ENCODE results near the gene DSCAM.
"Not testable (repeated sequence)": the region's sequence is repeated elsewhere in the genome, so short reads cannot be mapped to it uniquely, and the experiment has no call there.

DSCAM gene

DNA sequence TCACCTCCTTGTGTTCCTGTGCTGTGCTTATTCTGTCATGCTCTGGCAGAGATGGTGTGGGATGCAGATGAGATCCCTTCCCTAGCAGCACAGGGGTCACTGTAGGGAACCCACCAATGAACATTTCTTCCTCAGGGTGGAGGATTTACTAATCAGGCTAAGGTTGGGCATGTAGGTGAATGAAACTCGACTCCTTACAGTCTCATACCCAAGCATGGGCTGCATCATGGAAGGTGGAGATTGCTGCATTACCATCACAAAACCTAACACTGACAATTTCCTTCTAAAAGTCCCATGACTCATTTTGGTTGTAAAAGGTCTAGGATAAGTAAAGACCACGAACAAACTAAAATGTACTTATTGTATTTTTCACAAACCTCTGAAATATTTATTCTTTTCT lies 399.9 kb downstream of the DSCAM start:
- no peaks in the 10 kb centered on the region for H4K20me1 ChIP-seq (ENCODE audit: low read depth, low read length)
- H3K9ac ChIP-seq (ENCODE audit: low read length) = no peak overlapping the region
- TF ChIP-seq, protein P1, sequence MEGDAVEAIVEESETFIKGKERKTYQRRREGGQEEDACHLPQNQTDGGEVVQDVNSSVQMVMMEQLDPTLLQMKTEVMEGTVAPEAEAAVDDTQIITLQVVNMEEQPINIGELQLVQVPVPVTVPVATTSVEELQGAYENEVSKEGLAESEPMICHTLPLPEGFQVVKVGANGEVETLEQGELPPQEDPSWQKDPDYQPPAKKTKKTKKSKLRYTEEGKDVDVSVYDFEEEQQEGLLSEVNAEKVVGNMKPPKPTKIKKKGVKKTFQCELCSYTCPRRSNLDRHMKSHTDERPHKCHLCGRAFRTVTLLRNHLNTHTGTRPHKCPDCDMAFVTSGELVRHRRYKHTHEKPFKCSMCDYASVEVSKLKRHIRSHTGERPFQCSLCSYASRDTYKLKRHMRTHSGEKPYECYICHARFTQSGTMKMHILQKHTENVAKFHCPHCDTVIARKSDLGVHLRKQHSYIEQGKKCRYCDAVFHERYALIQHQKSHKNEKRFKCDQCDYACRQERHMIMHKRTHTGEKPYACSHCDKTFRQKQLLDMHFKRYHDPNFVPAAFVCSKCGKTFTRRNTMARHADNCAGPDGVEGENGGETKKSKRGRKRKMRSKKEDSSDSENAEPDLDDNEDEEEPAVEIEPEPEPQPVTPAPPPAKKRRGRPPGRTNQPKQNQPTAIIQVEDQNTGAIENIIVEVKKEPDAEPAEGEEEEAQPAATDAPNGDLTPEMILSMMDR (IDR thresholded peaks at IDR 0.05; ENCODE audit: insufficient read depth, low read length, poor library complexity, severe bottlenecking) = no peak
- no peak for TF ChIP-seq EZH2phosphoT487 (conservative IDR thresholded peaks at IDR 0.05; ENCODE audit: low read length)
- H3K27me3 ChIP-seq (ENCODE audit: low read length) = no peaks in the 10 kb centered on the region
- H2AFZ ChIP-seq (ENCODE audit: low read depth, low read length, severe bottlenecking) = no peak overlapping the region
- H3K36me3 ChIP-seq (ENCODE audit: low read length) = no peaks in the 10 kb centered on the region
- H3K9me2 ChIP-seq (replicated peaks; ENCODE audit: insufficient read depth, low read length) = no peaks in the 10 kb centered on the region
- H3K9me3 ChIP-seq (ENCODE audit: insufficient read depth, low read length) = no peaks in the 10 kb centered on the region; the same call in 1 of the 2 replicates
- H3K4me3 ChIP-seq (ENCODE audit: insufficient read depth, low read length, poor library complexity, severe bottlenecking) = no peak overlapping the region
- H3K4me2 ChIP-seq (ENCODE audit: low read depth, low read length, poor library complexity, severe bottlenecking) = no peak overlapping the region
- H3F3A ChIP-seq (ENCODE audit: insufficient read depth) = no peaks in the 10 kb centered on the region
- H3K27ac ChIP-seq (ENCODE audit: low read depth, low read length) = no peak overlapping the region
- no peaks in the 10 kb centered on the region for H3K79me2 ChIP-seq (ENCODE audit: insufficient read depth, low read length)

DNA sequence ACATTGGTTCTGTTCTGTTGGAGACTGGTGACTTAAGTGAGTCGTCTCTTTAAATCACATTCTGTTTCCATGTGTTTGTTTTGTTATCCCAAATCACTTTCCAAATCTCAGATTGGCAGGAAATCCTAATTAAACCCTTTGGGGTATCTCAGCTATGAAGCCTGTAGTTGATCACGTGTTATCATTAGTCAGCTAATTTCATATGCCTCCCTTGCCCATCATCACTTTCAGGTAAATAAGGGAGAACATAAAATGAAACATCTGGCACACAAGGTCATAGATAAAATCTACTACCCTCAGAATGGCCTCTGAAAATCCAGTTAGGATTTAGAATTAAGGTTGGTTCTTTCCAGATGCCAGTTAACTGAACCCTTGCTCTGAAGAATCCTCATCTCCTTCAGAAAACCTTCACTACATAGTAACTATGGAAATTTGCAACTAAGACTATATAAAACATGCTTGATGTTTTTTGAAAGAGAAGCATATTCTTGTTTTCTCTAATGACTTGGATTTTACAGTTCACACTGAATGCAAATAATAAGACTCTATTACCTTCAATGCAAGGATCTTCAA lies 401.5 kb downstream of the DSCAM start:
- H4K20me1 ChIP-seq (ENCODE audit: low read depth, low read length) = no peaks in the 10 kb centered on the region
- no peaks in the 10 kb centered on the region for H3K36me3 ChIP-seq (ENCODE audit: low read length)
- no peaks in the 10 kb centered on the region for H3F3A ChIP-seq (ENCODE audit: insufficient read depth)
- no peak overlapping the region for H3K4me3 ChIP-seq (ENCODE audit: insufficient read depth, low read length, poor library complexity, severe bottlenecking)
- no peak overlapping the region for H3K4me2 ChIP-seq (ENCODE audit: low read depth, low read length, poor library complexity, severe bottlenecking)
- H3K27me3 ChIP-seq (ENCODE audit: low read length) = no peaks in the 10 kb centered on the region
- no peaks in the 10 kb centered on the region for H3K9me2 ChIP-seq (replicated peaks; ENCODE audit: insufficient read depth, low read length)
- H3K79me2 ChIP-seq (ENCODE audit: insufficient read depth, low read length) = no peaks in the 10 kb centered on the region
- no peak overlapping the region for H2AFZ ChIP-seq (ENCODE audit: low read depth, low read length, severe bottlenecking)
- TF ChIP-seq, protein P1 (IDR thresholded peaks at IDR 0.05; ENCODE audit: insufficient read depth, low read length, poor library complexity, severe bottlenecking) = no peak
- TF ChIP-seq EZH2phosphoT487 (conservative IDR thresholded peaks at IDR 0.05; ENCODE audit: low read length) = no peak
- H3K27ac ChIP-seq (ENCODE audit: low read depth, low read length) = no peak overlapping the region
- no peaks in the 10 kb centered on the region; the same call in 1 of the 2 replicates for H3K9me3 ChIP-seq (ENCODE audit: insufficient read depth, low read length)
- no peak overlapping the region for H3K9ac ChIP-seq (ENCODE audit: low read length)

DNA sequence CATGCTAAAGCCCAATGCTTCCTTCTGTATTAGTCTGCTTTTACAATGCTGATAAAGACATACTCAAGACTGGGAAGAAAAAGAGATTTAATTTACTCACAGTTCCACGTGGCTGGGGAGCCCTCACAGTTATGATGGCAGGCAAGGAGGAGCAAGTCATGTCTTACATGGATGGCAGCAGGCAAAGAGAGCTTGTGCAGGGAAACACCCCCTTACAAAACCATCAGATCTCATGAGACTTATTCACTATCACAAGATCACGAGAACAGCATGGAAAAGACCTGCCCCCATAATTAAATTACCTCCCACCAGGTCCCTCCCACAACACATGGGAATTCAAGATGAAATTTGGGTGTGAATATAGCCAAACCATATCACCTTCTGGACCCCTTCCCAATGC lies 407.4 kb downstream of the DSCAM start:
- not testable (repeated sequence) for H3K27ac ChIP-seq (ENCODE audit: low read depth, low read length); H2AFZ ChIP-seq (ENCODE audit: low read depth, low read length, severe bottlenecking); H3K4me2 ChIP-seq (ENCODE audit: low read depth, low read length, poor library complexity, severe bottlenecking); H3K36me3 ChIP-seq (ENCODE audit: low read length); H3K9ac ChIP-seq (ENCODE audit: low read length); H3K79me2 ChIP-seq (ENCODE audit: insufficient read depth, low read length); H3K27me3 ChIP-seq (ENCODE audit: low read length); H3K4me3 ChIP-seq (ENCODE audit: insufficient read depth, low read length, poor library complexity, severe bottlenecking); H3K9me2 ChIP-seq (replicated peaks; ENCODE audit: insufficient read depth, low read length); H3K9me3 ChIP-seq (ENCODE audit: insufficient read depth, low read length); H4K20me1 ChIP-seq (ENCODE audit: low read depth, low read length); H3F3A ChIP-seq (ENCODE audit: insufficient read depth)

DNA sequence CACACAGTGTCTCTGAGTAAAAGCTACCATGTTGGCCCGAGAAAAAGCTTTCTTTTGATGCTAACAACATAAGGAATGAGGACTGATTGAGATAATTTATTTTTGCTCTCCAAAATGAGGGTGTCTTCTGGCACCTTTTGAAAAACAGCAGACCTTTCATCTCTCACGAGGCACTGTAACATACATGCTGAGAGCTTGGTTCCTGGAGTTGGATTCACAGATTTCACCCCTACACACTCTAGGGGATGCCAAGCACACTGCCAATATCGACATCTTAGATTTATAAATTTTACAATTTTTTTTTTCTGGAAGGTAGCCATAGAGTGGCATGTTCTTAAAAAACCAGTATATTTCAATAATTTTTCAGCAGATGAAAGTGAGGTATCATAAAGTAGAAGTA lies 408.3 kb downstream of the DSCAM start:
- H3K79me2 ChIP-seq (ENCODE audit: insufficient read depth, low read length) = no peaks in the 10 kb centered on the region
- H3F3A ChIP-seq (ENCODE audit: insufficient read depth) = no peaks in the 10 kb centered on the region
- H3K27ac ChIP-seq (ENCODE audit: low read depth, low read length) = no peak overlapping the region
- H3K4me2 ChIP-seq (ENCODE audit: low read depth, low read length, poor library complexity, severe bottlenecking) = no peak overlapping the region
- no peaks in the 10 kb centered on the region for H3K9me2 ChIP-seq (replicated peaks; ENCODE audit: insufficient read depth, low read length)
- no peaks in the 10 kb centered on the region for H4K20me1 ChIP-seq (ENCODE audit: low read depth, low read length)
- H2AFZ ChIP-seq (ENCODE audit: low read depth, low read length, severe bottlenecking) = no peak overlapping the region
- no peaks in the 10 kb centered on the region; the same call in 1 of the 2 replicates for H3K9me3 ChIP-seq (ENCODE audit: insufficient read depth, low read length)
- H3K36me3 ChIP-seq (ENCODE audit: low read length) = no peaks in the 10 kb centered on the region
- H3K4me3 ChIP-seq (ENCODE audit: insufficient read depth, low read length, poor library complexity, severe bottlenecking) = no peak overlapping the region
- TF ChIP-seq, protein P1 (IDR thresholded peaks at IDR 0.05; ENCODE audit: insufficient read depth, low read length, poor library complexity, severe bottlenecking) = no peak
- no peak for TF ChIP-seq EZH2phosphoT487 (conservative IDR thresholded peaks at IDR 0.05; ENCODE audit: low read length)
- H3K9ac ChIP-seq (ENCODE audit: low read length) = no peak overlapping the region
- no peaks in the 10 kb centered on the region for H3K27me3 ChIP-seq (ENCODE audit: low read length)

Measured in SU-DHL-6 (cell line).